Lung (tissue), 12 donors: ENCODE data around the gene ZNF684. TPM values are rescaled to one million over a fixed set of nuclear protein-coding genes. Genes with fewer than 3 reads are reported as not detected.

ENCODE experiments used
- ATAC-seq: fragments of 200-7000 bp; cut with Tn5 transposase; one replicate; pipeline ENCODE4 v1.9.1; 2020; ENCODE audit warnings: moderate number of reproducible peaks; ENCODE audit not compliant: insufficient read depth, low FRiP score
- DNase-seq, 3 donors: peaks; one replicate each; pipeline ENCODE4 v3.0.0-alpha.2; 2013 to 2017
- H3K27ac ChIP-seq, 2 donors: one replicate each; pipeline ENCODE4 v1.5.1; 2013; ENCODE audit warnings: mild to moderate bottlenecking in 2 of 2, moderate library complexity in 2 of 2, control low read depth in 1 of 2, inconsistent platforms in 1 of 2, low read depth in 1 of 2, low read length in 1 of 2
- H3K27me3 ChIP-seq, 3 donors: one replicate each; pipeline ENCODE4 v1.5.1; 2013; ENCODE audit warnings: low read length in 2 of 3; ENCODE audit not compliant: control insufficient read depth in 3 of 3, insufficient read depth in 3 of 3
- H3K36me3 ChIP-seq, 4 donors: one replicate each; pipeline ENCODE4 v1.5.1; 2013; ENCODE audit warnings: low read length in 4 of 4, mild to moderate bottlenecking in 1 of 4, moderate library complexity in 1 of 4; ENCODE audit not compliant: control insufficient read depth in 4 of 4, insufficient read depth in 4 of 4
- H3K4me1 ChIP-seq, 5 donors: one replicate each; pipeline ENCODE4 v1.5.1; 2013; ENCODE audit warnings: low read length in 5 of 5, mild to moderate bottlenecking in 2 of 5, moderate library complexity in 1 of 5; ENCODE audit not compliant: control insufficient read depth in 5 of 5, insufficient read depth in 5 of 5
- H3K4me3 ChIP-seq: one replicate; pipeline ENCODE4 v1.5.1; 2013; ENCODE audit warnings: mild to moderate bottlenecking, control low read depth, moderate library complexity
- H3K9ac ChIP-seq, 2 donors: one replicate each; pipeline ENCODE4 v1.5.1; 2013; ENCODE audit warnings: low read length in 2 of 2, control low read depth in 1 of 2; ENCODE audit not compliant: insufficient read depth in 1 of 2
- H3K9me3 ChIP-seq, 4 donors: one replicate each; pipeline ENCODE4 v1.5.1; 2013; ENCODE audit warnings: low read length in 3 of 4, mild to moderate bottlenecking in 1 of 4, moderate library complexity in 1 of 4; ENCODE audit not compliant: control insufficient read depth in 4 of 4, insufficient read depth in 3 of 4
- CTCF ChIP-seq: IDR thresholded peaks from 2 replicates; pipeline ENCODE4 v1.5.1; 2012; ENCODE audit warnings: mild to moderate bottlenecking; ENCODE audit errors: control extremely low read depth, extremely low read depth
- WGBS, 2 donors: extraction: QIAGEN DNeasy Blood & Tissue Kit; methylation state at CpG; one replicate each; pipeline ENCODE4 v1.1.7; 2013; 5-methylcytosine and 5-hydroxymethylcytosine counted together
- polyA plus RNA-seq, 2 donors: library from polyadenylated mRNA; stranded (reverse); fragments of 200-250 nt; gene quantifications; one replicate each; pipeline ENCODE4 v1.2.1, GENCODE V29; 2013
- total RNA-seq, 2 donors: library from RNA; depleted of rRNA in 1 of 2; stranded (reverse); fragments of >200 nt in 1 of 2; gene quantifications; one replicate each; pipeline ENCODE4 v1.2.1, GENCODE V29; 2014 to 2021
- donor health status: control.
- donor health status: control.
- donor health status: Bipolar disorder and iron deficiency.
- donor health status: healthy.
- donor health status: DM: yes; HTN: yes; CAD: no.

ZNF684 gene
- total and polyA plus RNA-seq, 4 donors, result 1.7 to 5.2 (median 4.0) TPM

- DNase-seq, result no peak
- no peaks in the 10 kb centered on the region for H3K36me3 ChIP-seq
These were observed 57.1 kb downstream of the ZNF684 start for GRCh38 chr1:40588586-40588985.

GRCh38 chr1:40592107-40592803 is 60.8 kb downstream of the ZNF684 start:
- H3K4me1 ChIP-seq, result no peaks in the 10 kb centered on the region
- no peaks in the 10 kb centered on the region for H3K9me3 ChIP-seq
- H3K27ac ChIP-seq, result no peak overlapping the region
- ATAC-seq, result no peak
- DNase-seq, result peak in 2 of 3 donors; percentile 30 to 50
- H3K36me3 ChIP-seq, result no peaks in the 10 kb centered on the region
- 36 to 43% methylated on average over 6 of the region's 6 CpGs for WGBS, 2 donors
- no peak overlapping the region for H3K4me3 ChIP-seq
- TF ChIP-seq CTCF, result peak; percentile 14
- H3K9ac ChIP-seq, result no peak overlapping the region
- no peaks in the 10 kb centered on the region for H3K27me3 ChIP-seq

More at GRCh38 chr1:40588586-40588985, 57.1 kb downstream of the ZNF684 start:
- H3K9ac ChIP-seq, result no peak overlapping the region
- no peaks in the 10 kb centered on the region for H3K27me3 ChIP-seq
- WGBS, 2 donors, result 78 to 87% methylated on average over 2 of the region's 2 CpGs
- no peak for TF ChIP-seq CTCF
- no peak overlapping the region for H3K27ac ChIP-seq
- ATAC-seq, result no peak
- no peaks in the 10 kb centered on the region for H3K4me1 ChIP-seq
- no peaks in the 10 kb centered on the region for H3K9me3 ChIP-seq
- no peak overlapping the region for H3K4me3 ChIP-seq

- H3K4me3 ChIP-seq, result no peak overlapping the region
- ATAC-seq, result no peak
- no peak for DNase-seq
- no peaks in the 10 kb centered on the region for H3K9me3 ChIP-seq
- 31 to 42% methylated on average over 8 of the region's 8 CpGs for WGBS, 2 donors
- no peak for TF ChIP-seq CTCF
- H3K27ac ChIP-seq, result no peak overlapping the region
- H3K4me1 ChIP-seq, result no peaks in the 10 kb centered on the region
- H3K9ac ChIP-seq, result no peak overlapping the region
- no peaks in the 10 kb centered on the region for H3K27me3 ChIP-seq
- H3K36me3 ChIP-seq, result no peaks in the 10 kb centered on the region
These were observed 62.2 kb downstream of the ZNF684 start for GRCh38 chr1:40593449-40594186.
